Kasumi-1 (cell line): ENCODE results near the gene EEFSEC.
"Not testable (repeated sequence)": the region's sequence is repeated elsewhere in the genome, so short reads cannot be mapped to it uniquely, and the experiment has no call there.

Experiments
- DNase-seq, 2 experiments: peaks; one replicate each; lab custom pipeline; 2025; lab: John Stamatoyannopoulos, UW

EEFSEC gene

DNA sequence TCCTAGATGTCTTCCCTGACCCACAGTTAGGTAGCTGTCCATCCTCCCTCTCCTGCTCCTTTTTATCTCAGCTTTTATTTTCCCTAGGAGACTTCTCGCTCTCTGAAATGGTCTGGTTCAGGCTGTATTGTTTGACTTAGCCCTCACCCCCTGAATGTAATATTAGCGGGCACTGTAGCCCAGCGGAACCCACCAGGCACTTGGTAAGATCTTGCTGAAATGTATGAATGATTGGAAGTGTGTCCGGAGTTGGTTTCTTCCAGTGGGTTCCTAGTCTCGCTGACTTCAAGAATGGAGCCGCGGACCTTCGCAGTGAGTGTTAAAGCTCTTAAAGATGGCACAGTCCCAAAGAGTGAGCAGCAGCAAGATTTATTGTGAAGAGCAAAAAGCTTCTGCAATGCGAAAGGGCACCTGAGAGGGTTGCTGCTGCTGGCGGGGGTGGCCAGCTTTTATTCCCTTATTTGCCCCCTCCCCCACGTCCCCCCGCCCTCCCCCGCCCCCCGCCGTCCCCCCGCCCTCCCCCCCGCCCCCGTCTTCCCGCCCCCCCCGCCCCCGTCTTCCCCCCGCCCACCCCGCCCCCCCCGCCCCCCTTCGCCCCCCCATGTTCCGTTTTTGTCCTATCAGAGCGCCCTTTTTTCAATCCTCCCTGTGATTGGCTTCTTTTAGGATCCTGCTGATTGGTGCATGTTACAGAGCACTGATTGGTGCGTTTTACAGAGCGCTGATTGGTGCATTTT lies 694 bp upstream of the EEFSEC start:
- DNase-seq = no peak

DNA sequence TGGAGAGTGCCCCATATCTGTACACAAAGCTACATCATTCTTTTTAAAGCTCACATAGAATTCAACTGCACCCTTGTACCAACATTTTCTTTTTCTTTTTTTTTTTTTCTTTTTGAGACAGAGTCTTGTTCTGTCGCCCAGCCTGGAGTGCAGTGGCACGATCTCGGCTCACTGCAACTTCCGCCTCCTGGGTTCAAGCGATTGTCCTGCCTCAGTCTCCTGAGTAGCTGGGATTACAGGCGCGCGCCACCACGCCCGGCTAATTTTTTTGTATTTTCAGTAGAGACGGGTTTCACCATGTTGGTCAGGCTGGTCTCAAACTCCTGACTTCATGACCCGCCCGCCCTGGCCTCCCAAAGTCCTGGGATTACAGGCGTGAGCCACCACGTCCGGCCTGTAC lies 1.1 kb downstream of the EEFSEC start:
- not testable (repeated sequence) for DNase-seq

DNA sequence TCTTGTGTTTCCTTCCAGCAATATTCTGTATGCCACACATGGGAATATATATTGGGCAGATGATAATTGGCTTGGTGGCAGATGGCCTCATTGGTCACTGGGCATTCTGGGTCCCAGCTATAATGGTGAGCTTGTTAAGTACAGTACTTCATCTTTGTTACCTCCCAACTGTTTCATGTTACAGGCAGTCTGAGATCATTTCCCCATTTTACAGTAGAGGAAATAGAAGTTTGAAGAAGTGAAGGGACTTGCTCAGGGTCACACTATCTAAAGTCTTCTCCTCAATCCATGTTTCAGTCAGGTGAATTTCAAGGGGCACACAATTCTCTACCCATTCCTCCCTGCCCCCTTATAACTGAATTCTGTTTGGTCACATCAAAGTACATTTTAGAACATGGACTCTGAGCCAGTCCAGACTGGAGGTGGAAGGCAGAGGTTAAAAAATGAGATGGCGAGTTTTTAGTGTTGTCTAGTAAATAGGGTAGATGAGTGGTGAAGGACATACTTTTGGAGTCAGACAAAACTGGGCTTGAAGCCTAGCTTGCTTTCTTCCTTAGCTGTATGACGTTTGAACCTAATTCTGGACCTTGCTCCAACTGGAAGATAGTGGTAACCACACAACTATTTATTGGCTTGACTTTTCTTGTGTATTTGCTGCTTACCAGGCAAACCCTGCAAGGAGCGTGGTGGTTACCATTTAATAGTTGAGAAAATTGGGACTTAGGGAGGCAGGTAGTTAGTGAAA lies 2.5 kb downstream of the EEFSEC start:
- DNase-seq = peak in 1 of 2 experiments; percentile 16

DNA sequence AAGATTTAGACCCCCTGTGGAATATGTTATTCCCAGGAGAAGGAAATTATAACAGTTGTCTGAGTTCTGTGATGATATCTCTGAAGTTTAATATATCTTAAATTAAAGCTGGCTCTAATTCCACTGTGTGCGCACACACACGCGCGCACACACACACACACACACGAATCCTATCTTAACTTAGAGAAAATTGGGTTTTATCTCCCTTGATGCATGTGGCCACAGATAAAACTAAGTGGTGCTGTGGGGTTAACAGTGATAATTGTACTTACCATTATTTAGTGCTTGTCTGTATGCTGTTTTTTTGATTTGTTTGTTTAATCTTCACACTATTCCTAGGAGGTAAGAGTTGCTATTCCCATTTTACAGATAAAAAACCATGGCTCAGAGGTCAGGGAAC lies 7.4 kb downstream of the EEFSEC start:
- no peak for DNase-seq

DNA sequence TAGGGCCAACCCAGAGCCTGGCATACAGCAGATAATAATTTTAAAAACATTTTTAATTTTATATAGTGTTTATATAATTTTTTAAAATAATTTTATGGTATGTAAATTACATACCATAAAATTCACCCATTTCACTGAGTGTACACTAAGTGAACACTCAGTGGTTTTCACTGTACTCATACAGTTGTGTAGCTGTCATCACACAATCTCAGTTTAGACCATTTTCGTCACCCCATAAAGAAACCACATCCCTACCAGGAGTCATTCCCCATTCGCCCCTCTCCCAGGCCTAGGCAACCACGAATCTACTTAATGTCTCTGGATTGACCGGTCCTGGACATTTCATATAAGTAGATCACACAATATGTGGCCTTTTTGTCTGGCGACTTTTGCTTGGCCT lies 10.2 kb downstream of the EEFSEC start:
- DNase-seq = no peak

DNA sequence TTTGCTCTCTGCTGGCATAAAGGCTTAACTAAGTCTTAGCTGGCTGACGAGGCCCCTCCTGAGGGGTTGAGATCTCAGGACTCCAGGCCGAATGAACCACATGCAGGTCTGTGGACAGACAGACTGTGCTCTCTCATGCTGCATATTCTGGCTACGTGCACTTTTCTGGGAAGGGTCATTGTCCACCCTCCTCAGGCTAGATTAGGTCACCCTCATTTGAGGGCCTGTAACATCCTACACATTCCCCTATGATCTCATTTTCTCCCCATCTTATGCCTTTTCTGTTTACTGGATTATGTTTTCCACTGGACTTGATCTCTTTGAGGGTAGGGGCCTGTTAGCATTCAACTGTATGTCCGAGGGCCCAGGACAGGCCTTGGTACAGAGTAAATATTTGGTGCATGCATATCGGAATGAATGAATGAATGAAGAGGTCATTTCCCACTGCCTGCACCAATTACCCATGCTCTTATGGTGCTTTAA lies 13.7 kb downstream of the EEFSEC start:
- no peak for DNase-seq

DNA sequence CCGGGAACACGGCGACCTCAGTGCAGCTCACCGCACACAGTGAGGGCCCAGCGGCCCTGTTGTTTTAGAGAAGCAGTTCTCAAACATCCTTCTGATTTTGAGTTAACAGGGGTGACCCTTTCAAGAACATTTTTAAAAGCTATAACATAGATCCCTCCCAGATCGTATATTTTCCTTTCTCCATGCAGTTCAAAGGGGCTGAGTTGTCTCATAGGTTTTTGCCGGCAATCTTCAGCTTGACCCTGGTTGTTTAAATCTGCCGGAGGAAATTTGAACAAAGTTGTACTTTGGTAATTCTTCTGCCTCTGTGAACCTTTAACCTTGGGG lies 14.3 kb downstream of the EEFSEC start:
- no peak for DNase-seq

DNA sequence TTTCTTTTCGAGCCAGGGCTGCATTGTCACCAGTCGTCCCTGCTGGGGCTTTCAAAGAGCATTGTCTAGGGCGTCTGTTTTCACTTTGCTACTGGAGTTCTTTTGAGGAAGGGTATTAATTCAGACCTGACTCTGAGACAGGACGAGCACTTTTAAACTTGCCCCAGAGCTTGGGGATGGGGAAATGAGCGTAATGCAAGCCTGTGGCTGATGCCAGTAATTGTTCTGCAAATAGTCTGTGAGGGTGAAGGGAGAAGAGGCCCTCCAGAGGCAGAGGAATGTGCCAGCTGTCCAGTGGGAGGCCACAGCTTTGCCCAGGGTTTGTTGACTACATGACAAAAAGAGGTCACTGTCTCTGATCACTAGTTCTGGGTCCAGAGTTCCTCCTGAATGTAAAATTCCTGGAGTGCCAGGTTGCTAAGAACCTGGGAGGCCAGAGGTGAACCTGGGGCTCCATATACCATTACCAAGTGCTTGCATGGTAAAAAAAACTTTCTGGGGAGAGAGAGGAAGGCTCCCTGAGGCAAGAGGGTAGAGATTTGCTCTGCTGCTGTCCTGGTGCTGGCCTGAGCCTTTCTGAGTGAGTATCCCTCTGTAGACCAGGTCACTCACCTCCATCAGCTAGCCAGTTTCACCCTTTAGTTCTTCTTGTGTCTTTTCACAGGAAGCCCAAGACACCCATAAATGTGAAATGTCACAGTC lies 14.8 kb downstream of the EEFSEC start:
- DNase-seq = peak in 1 of 2 experiments; percentile 14

DNA sequence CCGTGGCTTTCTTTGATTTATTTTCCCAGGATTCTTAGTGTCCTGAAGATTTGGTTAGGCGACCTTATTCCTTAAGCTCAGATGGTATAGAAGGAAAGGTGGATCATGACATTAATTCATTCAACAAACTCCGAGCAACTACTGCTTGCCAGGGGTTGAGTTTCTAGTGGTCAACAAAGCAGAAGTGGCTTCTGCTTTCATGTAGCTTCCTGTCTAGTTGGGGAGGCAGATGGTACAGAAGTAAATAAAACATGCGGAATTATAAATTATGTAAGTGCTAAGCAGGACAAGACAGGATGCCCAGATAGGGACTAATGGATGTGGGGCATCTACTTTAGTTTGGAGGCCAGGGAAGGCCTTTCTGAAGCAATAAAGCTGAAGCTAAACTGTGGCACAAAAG lies 15.6 kb downstream of the EEFSEC start:
- DNase-seq = peak; percentile 22 to 31

DNA sequence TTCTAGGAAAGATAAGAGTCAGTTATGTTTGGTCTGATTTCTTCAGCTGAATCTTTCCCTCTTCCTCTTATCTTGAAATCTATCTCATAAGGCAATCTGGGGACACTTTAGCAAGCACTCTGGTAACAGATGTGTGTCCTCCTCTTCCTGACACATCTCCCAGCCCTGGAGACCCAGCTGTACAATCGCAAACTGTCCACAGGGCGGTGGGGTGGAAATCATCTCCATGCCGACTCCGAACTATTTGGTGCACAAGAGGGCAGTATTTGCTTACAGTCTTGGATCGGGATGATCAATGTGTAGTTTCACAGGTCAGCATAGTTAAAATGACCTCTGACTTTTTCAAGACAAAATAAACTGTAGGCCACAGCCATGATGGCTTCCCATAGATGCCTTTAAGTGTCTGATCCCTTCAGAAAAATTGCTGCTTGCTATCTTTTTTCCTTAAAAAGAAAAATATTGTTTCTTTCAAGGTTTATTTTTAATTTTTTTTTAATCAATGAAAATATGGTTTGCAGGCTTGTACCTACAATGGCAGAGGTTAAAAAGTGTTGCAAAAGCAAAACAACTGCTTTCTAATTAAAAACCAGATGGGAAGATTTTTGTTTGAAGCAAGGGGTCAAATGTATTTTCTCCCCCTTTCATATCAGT lies 17.7 kb downstream of the EEFSEC start:
- peak; percentile 91 to 93 for DNase-seq

DNA sequence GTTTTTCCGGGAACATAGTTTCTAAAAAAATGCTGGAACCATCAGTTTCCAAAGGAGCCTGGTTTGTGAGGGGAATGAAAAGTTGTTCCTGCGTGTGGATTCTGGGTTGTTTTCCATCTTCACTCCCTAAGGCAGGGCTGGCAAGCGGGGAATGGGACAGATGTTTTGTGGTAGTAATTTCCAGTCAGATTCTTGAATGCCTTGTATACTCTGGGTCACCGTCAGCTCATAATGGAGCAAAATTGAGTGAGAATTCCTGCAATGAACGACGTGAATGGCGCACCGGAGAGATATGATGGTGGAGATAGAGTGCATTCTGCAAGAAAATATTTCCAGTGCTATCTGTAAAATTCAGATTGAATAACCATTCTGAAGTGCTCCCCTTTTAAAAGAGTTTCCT lies 19.9 kb downstream of the EEFSEC start:
- DNase-seq = no peak

DNA sequence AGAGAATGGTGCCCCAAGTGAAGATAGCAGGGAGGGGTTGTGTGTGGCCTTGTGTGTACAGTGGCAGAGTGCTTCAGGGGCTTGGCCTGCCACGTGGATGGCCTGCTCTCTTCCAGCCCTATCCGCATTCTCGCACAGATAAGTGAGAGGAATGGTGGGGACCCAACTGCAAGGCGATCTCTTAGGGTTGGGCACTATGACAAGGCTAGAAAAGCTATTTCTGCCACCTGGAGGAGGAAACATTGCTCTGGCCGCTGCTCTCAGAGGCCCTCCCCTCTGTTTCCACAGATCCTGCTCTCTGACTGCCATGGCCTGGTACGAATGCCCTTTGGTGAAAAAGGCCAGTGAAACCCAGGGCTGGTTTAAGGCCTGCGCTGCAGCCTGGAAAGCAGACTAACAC lies 20.6 kb downstream of the EEFSEC start:
- DNase-seq = no peak

DNA sequence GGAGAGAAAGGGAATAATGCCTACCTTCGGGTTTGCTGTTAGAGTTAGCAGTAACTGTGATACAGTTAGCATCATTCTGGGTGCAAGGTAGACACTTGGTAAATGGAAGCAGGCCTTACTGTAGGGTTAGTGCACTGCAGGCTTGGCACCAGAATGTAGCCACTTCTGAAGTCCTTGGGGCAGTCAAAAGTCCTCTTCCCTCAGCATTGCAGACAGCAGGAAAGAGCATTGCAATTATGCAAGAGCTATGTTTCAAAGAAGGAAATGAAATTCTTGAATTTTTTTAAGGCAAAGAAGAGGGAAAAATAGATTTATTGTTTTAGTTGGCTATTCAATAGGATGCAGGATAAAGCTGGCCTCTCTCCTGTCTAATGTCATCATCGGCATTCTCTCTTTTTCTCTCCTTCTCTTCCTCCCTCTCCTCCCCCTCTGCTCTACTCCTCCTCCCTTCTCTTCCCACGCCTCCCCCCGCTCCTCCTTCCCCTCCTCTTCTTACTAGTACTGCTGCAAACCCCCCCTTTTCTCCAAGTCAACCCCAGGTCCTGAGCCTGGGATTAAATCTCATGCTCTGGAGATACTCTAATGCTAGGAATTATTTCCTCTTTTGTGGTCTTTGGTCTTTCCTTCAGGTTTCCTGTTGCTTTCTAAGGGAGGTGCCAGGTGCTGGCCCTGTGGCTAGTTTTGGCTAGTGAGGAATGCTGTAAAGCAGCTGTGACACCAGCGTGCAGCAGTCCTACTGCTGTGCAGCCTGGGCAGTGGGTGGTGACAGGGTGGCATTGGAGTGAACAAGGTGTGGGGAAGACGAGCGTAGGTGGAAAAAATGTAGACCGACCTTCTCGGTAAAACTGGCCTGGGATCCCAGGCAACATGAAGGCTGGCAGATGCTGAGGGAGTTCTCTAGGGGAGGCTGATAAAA lies 21.7 kb downstream of the EEFSEC start:
- DNase-seq = peak; percentile 30 to 35

DNA sequence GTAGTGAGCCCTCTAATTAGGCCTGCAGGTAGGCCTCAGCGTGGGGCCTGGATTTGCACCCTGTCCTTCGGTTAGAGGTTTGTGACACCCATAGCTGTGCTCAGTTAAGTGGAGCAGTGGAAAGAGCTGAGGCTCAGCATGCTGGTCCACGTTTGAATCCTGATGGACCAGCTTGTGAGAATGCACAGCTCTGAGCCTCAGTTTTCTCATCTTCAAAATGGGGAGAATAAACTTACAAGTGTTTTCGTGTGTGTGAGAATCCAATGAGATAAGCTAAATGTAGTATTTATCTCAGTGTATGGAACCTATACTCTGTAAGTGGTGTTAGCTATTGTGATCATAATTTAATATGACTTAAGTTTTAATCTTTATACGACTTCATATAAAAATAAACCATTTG lies 22.5 kb downstream of the EEFSEC start:
- DNase-seq = no peak

DNA sequence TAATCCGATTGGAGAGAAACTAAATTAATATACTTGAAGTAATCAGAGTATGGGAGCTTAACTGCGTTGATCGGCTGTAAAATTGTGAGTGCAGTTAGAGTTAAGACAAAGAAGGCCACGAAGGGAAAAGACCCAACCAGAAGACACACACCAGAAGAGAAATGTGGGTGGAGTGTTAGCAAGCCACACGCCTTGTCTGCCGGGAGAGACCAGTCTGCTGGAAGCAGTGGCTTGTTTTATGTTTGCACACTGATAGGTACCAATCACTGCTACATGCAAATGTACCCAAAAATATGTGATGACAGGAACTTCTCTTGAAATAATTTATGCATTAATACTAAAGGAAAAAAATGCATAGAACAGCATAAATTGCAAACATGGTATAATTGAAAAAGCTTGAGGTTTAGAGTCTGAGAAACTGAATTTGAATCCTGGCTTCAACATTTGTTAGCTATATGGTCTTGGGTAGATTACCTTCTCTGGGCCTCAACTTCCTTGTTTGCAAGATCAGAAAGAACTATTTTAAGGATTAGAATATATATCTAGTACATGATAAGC lies 23.1 kb downstream of the EEFSEC start:
- no peak for DNase-seq

DNA sequence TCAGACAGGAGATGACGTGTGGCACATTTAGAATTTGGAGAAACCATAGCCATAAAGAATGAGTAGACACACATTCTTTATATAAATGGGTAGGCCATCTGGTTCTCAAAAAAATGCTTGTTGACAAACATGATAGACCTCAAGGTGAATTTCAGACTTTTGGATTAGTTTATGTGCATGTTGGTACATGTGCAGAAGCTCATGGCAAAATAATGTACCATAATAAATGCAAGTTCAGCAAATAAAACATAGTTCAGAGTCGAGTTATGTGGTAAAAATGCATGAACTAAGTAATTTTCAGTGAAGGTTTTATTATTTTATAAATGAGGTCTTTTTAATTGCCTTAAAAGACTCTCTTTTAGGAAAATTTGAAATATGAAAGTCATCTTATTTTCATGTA lies 24.6 kb downstream of the EEFSEC start:
- DNase-seq = no peak

DNA sequence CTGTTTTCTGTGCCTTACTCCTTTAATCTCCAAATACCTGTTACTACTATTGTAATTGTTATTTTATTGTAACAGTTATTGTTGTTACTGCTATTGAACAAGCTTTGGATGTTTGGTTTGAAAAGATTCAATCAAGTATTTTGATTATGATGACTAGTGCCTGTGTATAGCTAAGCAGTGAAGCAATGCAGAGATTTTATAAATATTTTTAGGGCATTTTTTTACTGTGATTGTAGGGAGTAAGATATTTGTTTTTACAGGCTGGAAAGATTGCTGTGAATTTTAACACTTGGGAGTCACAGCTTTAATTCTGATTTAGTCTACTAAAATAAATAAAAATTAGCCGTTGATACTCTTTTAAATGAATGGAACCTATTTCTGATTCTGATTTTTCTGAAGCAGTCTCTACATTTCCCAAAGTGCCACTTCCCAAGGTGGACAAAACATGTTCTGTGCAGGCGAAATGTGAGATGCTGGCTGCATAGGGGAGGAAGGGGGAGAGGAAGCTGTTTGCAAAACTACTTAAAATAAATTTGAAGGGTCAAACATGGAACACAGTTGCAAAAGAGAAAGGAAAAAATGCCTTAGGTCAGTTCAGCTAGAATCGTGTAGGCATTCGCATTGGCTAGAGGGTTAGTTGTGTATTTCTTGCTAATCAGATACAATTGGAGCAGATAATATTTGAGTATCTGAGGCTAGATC lies 25.7 kb downstream of the EEFSEC start:
- DNase-seq = no peak

DNA sequence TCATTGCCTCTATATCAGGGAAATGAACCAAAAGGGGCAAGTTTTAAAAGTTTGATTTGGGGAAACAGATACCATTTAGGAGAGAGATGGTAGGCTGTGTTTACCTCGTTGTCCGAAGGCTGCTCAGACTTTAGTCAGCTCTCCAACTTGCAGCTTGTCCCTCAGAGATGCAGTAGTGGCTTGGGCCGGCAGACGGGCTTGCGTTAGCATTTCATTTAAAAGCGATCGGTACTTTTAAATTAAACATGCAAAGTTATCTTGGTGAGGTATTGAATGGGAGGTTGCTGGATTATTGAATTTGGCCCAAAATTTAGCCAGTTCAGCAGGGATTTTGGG lies 26.2 kb downstream of the EEFSEC start:
- DNase-seq = no peak

DNA sequence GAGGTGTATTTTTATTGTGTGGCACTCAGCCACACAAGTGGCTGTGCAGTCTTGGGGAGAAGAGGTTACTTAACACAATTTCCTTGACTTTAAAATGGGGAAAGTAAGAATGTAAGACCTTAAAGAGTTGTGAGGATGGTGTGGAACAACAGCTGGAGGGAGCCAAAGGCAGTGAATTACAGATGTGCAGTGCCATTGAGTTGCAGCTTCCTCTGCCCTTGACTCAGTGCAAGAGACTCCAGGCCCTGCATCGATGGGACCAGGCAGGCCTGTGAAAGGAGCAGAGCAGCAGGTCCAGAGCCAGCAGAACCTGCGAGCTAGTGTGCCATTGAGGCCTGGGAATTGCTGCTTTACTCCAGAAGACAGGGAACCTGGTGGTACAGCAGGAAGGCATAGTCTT lies 27.2 kb downstream of the EEFSEC start:
- DNase-seq = no peak

DNA sequence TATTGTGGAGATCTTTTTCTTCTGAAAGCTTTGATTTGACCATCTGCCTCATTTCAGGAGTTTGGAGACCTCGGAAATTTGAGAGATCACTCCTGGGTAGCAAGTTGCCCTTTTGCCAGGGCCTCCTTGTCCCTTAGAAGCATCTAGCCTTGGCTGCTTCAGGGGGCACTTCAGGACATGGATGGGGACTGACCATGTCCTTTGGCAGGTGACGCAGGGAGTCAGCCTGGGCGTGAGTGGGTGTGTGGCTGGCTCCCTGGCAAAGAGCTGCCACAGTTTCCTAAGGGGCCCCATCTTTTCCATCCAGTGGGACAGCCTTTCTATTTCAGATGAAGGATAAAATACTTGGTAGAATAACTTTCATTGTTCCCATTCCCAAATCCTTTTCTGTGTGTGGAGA lies 27.6 kb downstream of the EEFSEC start:
- no peak for DNase-seq

DNA sequence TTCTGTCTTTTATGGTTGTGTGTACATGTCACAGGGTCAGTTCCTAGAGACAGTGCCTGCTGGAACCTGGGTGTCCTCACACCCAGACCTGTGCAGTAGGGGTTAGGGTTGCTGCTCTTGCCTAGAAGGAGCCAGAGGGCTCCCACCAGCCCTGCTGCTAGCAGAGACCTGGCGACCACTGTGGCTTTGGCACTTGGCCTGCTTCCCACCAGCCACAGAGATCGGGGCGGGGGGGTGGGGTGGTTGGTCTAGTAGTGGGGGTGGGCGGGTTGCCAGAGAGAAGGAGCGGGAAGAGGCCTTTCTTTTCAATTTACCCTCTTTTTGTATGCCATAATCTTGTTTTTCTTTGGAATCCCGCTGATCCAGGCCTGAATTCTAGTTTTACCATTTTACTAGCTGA lies 29.4 kb downstream of the EEFSEC start:
- no peak for DNase-seq
